B cell (primary cell): ENCODE data around the gene BBS1. TPM values are rescaled to one million over a fixed set of nuclear protein-coding genes. Genes with fewer than 3 reads are reported as not detected.

Source experiments
- ATAC-seq: fragments of 200-7000 bp; cut with Tn5 transposase; one replicate; pipeline ENCODE4 v1.10.0; 2021; ENCODE audit warnings: low read depth, mild to moderate bottlenecking, moderate number of reproducible peaks, moderate library complexity
- CTCF ChIA-PET: fragments of 350-600 bp; sonication (Branson Sonifier 250); formaldehyde crosslinking; loops from one replicate; lab custom pipeline; 2021; ENCODE audit warnings: antibody characterized with exemption, inconsistent platforms; lab: Charles Lee
- POLR2A ChIA-PET: fragments of 350-600 bp; sonication (Branson Sonifier 250); formaldehyde crosslinking; loops from one replicate; lab custom pipeline; 2021; ENCODE audit warnings: antibody characterized with exemption; lab: Charles Lee
- DNase-seq: peaks from one replicate; pipeline ENCODE4 v3.0.0; 2013
- H2AFZ ChIP-seq: 2 replicates; pipeline ENCODE4 v1.6.1; 2012; ENCODE audit warnings: mild to moderate bottlenecking, low read depth, low read length; ENCODE audit not compliant: insufficient read depth, poor library complexity, severe bottlenecking
- H3K27ac ChIP-seq, 2 donors: 1 replicate in 1 of 2; 2 replicates in 1 of 2; pipeline ENCODE4 v1.5.1; 2012 to 2013; ENCODE audit warnings: low read length in 2 of 2, mild to moderate bottlenecking in 2 of 2, moderate library complexity in 1 of 2
- H3K27me3 ChIP-seq, 4 experiments: fragments of 200-600 bp in 1 of 4; sonication (generic) in 1 of 4; replicated peaks in 1 of 4; 1 replicate in 2 of 4; 2 replicates in 2 of 4; pipeline versions ENCODE4 v1.6.1 to v1.7.0; 2013 to 2016; ENCODE audit warnings: low read length in 3 of 4, mild to moderate bottlenecking in 2 of 4, mixed read lengths in 1 of 4, moderate library complexity in 1 of 4; ENCODE audit not compliant: insufficient read depth in 4 of 4, control insufficient read depth in 3 of 4; ENCODE audit errors: control extremely low read depth in 1 of 4
- H3K36me3 ChIP-seq, 2 experiments: replicated peaks in 1 of 2; 1 replicate in 1 of 2; 2 replicates in 1 of 2; pipeline versions ENCODE4 v1.6.1 to v1.7.1; 2013; ENCODE audit warnings: low read length in 1 of 2; ENCODE audit not compliant: insufficient read depth in 2 of 2, control insufficient read depth in 1 of 2; ENCODE audit errors: control extremely low read depth in 1 of 2, extremely low read depth in 1 of 2
- H3K4me1 ChIP-seq, 2 donors: fragments of 200-600 bp in 1 of 2; sonication (generic) in 1 of 2; 1 replicate in 1 of 2; 2 replicates in 1 of 2; pipeline versions ENCODE4 v1.5.1 to v1.6.1; 2013 to 2017; ENCODE audit warnings: low read length in 2 of 2; ENCODE audit not compliant: control insufficient read depth in 2 of 2, insufficient read depth in 2 of 2
- H3K4me2 ChIP-seq: replicated peaks from 2 replicates; pipeline ENCODE3; 2012; ENCODE audit warnings: mild to moderate bottlenecking, low read depth, low read length; ENCODE audit not compliant: poor library complexity, severe bottlenecking
- H3K4me3 ChIP-seq, 5 experiments: fragments of 200-600 bp in 1 of 5; sonication (generic) in 1 of 5; 1 replicate in 3 of 5; 2 replicates in 2 of 5; pipeline versions ENCODE4 v1.5.1 to v1.7.0; 2011 to 2016; ENCODE audit warnings: low read length in 4 of 5, mild to moderate bottlenecking in 4 of 5, low read depth in 2 of 5, control low read depth in 1 of 5, moderate library complexity in 1 of 5; ENCODE audit not compliant: insufficient read depth in 1 of 5; ENCODE audit errors: control extremely low read depth in 1 of 5, extremely low read depth in 1 of 5
- H3K79me2 ChIP-seq: fragments of 200-600 bp; sonication (generic); one replicate; pipeline ENCODE4 v1.6.0; 2016; ENCODE audit warnings: low read length; ENCODE audit not compliant: control insufficient read depth, insufficient read depth
- H3K9ac ChIP-seq: fragments of 200-600 bp; sonication (generic); 2 replicates; pipeline ENCODE4 v1.6.1; 2017; ENCODE audit warnings: mild to moderate bottlenecking, low read length, moderate library complexity
- H3K9me3 ChIP-seq, 3 donors: one replicate each; pipeline versions ENCODE4 v1.6.1 to v1.7.1; 2013; ENCODE audit warnings: low read length in 2 of 3; ENCODE audit not compliant: control insufficient read depth in 2 of 3, insufficient read depth in 1 of 3; ENCODE audit errors: control extremely low read depth in 1 of 3
- H4K20me1 ChIP-seq: 2 replicates; pipeline ENCODE4 v1.6.0; 2012; ENCODE audit warnings: mild to moderate bottlenecking, low read length; ENCODE audit not compliant: insufficient read depth, control insufficient read depth, poor library complexity, severe bottlenecking
- H3K27ac Mint-ChIP-seq: one replicate; pipeline ENCODE4 v1.8.0; 2021; ENCODE audit warnings: mixed read lengths
- H3K27me3 Mint-ChIP-seq: one replicate; pipeline ENCODE4 v1.8.0; 2021; ENCODE audit warnings: mixed read lengths
- H3K4me1 Mint-ChIP-seq: one replicate; pipeline ENCODE4 v1.8.0; 2021; ENCODE audit warnings: mixed read lengths
- H3K4me3 Mint-ChIP-seq: one replicate; pipeline ENCODE4 v1.8.0; 2021; ENCODE audit warnings: mixed read lengths
- H3K9me3 Mint-ChIP-seq: one replicate; pipeline ENCODE4 v1.8.0; 2022; ENCODE audit warnings: mixed read lengths; ENCODE audit not compliant: insufficient read depth
- EZH2 ChIP-seq: IDR thresholded peaks from 2 replicates; pipeline ENCODE4 v1.6.1; 2012; ENCODE audit warnings: borderline replicate concordance, low read depth, mild to moderate bottlenecking, moderate library complexity, low read length; ENCODE audit not compliant: insufficient read depth, poor library complexity, severe bottlenecking
- WGBS: methylation state at CpG from one replicate; pipeline ENCODE4 v1.1.5; 2013; ENCODE audit warnings: missing lambda C conversion rate; ENCODE audit not compliant: insufficient coverage; 5-methylcytosine and 5-hydroxymethylcytosine counted together
- intact Hi-C: fragments of 100-400 bp; cut with micrococcal nuclease; formaldehyde crosslinking; loops from one replicate; pipeline ENCODE4 v1.10.0; 2022
- polyA plus RNA-seq: library from polyadenylated mRNA; depleted of rRNA; stranded (reverse); fragments of >200 nt; gene quantifications from 2 replicates; pipeline ENCODE4 v1.2.3, GENCODE V29; 2012
- total RNA-seq, 2 donors: library from RNA; stranded (reverse); fragments of 120-200 nt in 1 of 2; gene quantifications; 1 replicate in 1 of 2; 2 replicates in 1 of 2; pipeline versions ENCODE4 v1.2.3 to v1.2.4, GENCODE V29; 2013 to 2022
- TF ChIP-seq, protein P1 (sequence below): fragments of 200-600 bp; IDR thresholded peaks from one replicate; pipeline ENCODE4 v1.8.0; 2022; ENCODE audit warnings: antibody characterized with exemption, mild to moderate bottlenecking

The BBS1 gene
- total and polyA plus RNA-seq, 2 donors (not counting 1 experiment from before 2014, with no cell fraction given): 20.4 to 52.5 TPM

DNA sequence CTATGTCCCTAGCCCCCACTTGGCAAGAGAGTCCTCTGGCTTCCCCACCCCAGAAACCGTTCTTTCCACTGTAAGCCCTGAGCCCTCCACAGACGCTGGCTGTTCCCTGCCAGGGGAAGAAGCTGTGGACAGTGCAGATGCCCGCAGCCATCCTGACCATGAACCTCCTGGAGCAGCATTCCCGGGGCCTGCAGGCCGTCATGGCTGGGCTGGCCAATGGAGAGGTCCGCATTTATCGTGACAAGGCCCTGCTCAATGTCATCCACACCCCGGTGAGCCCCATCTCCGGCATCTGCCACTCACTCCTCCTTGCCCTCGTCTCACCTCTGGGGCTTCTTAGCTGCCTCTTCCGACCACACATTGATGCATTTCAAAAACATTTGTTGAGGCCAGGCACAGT is 13.2 kb downstream of the BBS1 start:
- Histone ChIP-seq H3K4me1 (no peaks in the 10 kb centered on the region), H3K4me2 (no peak overlapping the region), H3K27me3 (no peaks in the 10 kb centered on the region), H3K36me3 (peaks cover 0 to 40% of the 10 kb centered on the region in 2 experiments), H3K9me3 (no peaks in the 10 kb centered on the region), H3K4me3 (no peak overlapping the region), H3K27ac (no peak overlapping the region), H4K20me1 (no peaks in the 10 kb centered on the region), H3K79me2 (no peaks in the 10 kb centered on the region), H3K9ac (no peak overlapping the region), H2AFZ (no peak overlapping the region)
- Mint-ChIP-seq H3K4me3 (no peak overlapping the region), H3K27me3 (no peaks in the 10 kb centered on the region), H3K4me1 (no peaks in the 10 kb centered on the region), H3K27ac (no peak overlapping the region), H3K9me3 (no peaks in the 10 kb centered on the region)
- ATAC-seq (no peak), DNase-seq (no peak)
- WGBS: 97% methylated on average over 11 of the region's 11 CpGs
- CTCF ChIA-PET: no interaction called here
- POLR2A ChIA-PET: no interaction called here
- intact Hi-C loops: no loop called here
- no peak for TF ChIP-seq EZH2
- TF ChIP-seq, protein P1, sequence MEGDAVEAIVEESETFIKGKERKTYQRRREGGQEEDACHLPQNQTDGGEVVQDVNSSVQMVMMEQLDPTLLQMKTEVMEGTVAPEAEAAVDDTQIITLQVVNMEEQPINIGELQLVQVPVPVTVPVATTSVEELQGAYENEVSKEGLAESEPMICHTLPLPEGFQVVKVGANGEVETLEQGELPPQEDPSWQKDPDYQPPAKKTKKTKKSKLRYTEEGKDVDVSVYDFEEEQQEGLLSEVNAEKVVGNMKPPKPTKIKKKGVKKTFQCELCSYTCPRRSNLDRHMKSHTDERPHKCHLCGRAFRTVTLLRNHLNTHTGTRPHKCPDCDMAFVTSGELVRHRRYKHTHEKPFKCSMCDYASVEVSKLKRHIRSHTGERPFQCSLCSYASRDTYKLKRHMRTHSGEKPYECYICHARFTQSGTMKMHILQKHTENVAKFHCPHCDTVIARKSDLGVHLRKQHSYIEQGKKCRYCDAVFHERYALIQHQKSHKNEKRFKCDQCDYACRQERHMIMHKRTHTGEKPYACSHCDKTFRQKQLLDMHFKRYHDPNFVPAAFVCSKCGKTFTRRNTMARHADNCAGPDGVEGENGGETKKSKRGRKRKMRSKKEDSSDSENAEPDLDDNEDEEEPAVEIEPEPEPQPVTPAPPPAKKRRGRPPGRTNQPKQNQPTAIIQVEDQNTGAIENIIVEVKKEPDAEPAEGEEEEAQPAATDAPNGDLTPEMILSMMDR: no peak

DNA sequence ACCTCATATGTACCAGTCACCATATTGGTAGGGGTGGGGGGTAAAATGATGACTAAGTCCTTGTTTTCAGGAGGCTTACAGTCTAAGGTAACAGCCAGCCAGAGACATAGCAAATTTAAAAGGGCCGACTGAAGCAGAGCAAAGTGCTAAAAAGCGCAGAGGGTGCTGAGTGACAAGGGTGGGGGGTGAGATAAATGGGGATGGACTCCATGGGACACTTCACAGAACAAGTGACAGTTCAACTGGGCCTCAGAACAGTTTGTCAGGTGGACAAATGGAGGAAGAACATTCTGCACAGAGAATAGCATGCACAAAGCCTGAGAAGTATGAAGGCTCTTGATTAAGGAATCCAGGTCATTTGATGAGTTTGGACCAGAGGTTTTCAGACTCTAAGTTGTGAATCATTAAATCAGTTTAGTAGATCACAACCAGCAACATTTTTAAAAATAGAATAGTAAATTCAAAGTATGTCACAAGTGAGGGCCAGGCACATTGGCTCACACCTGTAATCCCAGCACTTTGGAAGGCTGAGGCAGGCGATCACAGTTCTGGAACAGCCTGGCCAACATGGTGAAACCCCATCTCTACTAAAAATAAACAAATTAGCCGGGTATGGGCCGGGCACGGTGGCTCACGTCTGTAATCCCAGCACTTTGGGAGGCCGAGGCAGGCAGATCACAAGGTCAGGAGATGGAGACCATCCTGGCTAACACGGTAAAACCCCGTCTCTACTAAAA is 14.0 kb downstream of the BBS1 start:
- H3K9me3 Mint-ChIP-seq: no peaks in the 10 kb centered on the region
- ChIA-PET POLR2A (no interaction called here), CTCF (no interaction called here)
- H4K20me1 ChIP-seq: no peaks in the 10 kb centered on the region
- TF ChIP-seq, protein P1: no peak
- no peak for TF ChIP-seq EZH2
- H3K4me2 ChIP-seq: no peak overlapping the region
- WGBS: 100% methylated on average over 3 of the region's 10 CpGs
- peaks cover 0 to 34% of the 10 kb centered on the region in 2 experiments for H3K36me3 ChIP-seq
- ATAC-seq: no peak
- intact Hi-C loops: no loop called here
- no peaks in the 10 kb centered on the region for H3K9me3 ChIP-seq
- no peak overlapping the region for H2AFZ ChIP-seq
- H3K4me3 Mint-ChIP-seq: no peak overlapping the region
- H3K4me1 Mint-ChIP-seq: no peaks in the 10 kb centered on the region
- no peaks in the 10 kb centered on the region for H3K4me1 ChIP-seq
- H3K27me3 Mint-ChIP-seq: no peaks in the 10 kb centered on the region
- no peak overlapping the region for H3K27ac ChIP-seq
- no peak overlapping the region for H3K4me3 ChIP-seq
- H3K27me3 ChIP-seq: no peaks in the 10 kb centered on the region
- H3K9ac ChIP-seq: no peak overlapping the region
- no peak for DNase-seq
- H3K27ac Mint-ChIP-seq: no peak overlapping the region
- no peaks in the 10 kb centered on the region for H3K79me2 ChIP-seq
